Astrocyte of the cerebellum (primary cell): ENCODE measurements around the gene CYB5R3.

Experiments
- DNase-seq: peaks from one replicate; pipeline ENCODE4 v3.0.0-alpha.2; 2011; ENCODE audit warnings: low read depth
- H3K4me3 ChIP-seq: 2 replicates; pipeline ENCODE4 v1.5.1; 2011; ENCODE audit warnings: mild to moderate bottlenecking, low read depth, low read length, moderate library complexity
- in situ Hi-C: cut with HindIII; loops from 2 replicates; pipeline ENCODE4 v1.10.0; 2017; ENCODE audit warnings: low sequenced_read_pairs
- TF ChIP-seq, protein P1 (sequence below): IDR thresholded peaks from 2 replicates; pipeline ENCODE4 v1.5.1; 2012; ENCODE audit warnings: low read length, low read depth, moderate library complexity, mild to moderate bottlenecking; ENCODE audit errors: missing control alignments

The CYB5R3 gene

GRCh38 chr22:42644422-42645340, 4.5 kb downstream of the CYB5R3 start:
- no peak for DNase-seq
- no peak overlapping the region for H3K4me3 ChIP-seq
- TF ChIP-seq, protein P1, sequence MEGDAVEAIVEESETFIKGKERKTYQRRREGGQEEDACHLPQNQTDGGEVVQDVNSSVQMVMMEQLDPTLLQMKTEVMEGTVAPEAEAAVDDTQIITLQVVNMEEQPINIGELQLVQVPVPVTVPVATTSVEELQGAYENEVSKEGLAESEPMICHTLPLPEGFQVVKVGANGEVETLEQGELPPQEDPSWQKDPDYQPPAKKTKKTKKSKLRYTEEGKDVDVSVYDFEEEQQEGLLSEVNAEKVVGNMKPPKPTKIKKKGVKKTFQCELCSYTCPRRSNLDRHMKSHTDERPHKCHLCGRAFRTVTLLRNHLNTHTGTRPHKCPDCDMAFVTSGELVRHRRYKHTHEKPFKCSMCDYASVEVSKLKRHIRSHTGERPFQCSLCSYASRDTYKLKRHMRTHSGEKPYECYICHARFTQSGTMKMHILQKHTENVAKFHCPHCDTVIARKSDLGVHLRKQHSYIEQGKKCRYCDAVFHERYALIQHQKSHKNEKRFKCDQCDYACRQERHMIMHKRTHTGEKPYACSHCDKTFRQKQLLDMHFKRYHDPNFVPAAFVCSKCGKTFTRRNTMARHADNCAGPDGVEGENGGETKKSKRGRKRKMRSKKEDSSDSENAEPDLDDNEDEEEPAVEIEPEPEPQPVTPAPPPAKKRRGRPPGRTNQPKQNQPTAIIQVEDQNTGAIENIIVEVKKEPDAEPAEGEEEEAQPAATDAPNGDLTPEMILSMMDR, result no peak
- in situ Hi-C loops, result no loop called here

GRCh38 chr22:42643634-42644421, 5.4 kb downstream of the CYB5R3 start:
- no peak for DNase-seq
- TF ChIP-seq, protein P1, result no peak
- in situ Hi-C loops, result no loop called here
- H3K4me3 ChIP-seq, result no peak overlapping the region

GRCh38 chr22:42642806-42643633, 6.2 kb downstream of the CYB5R3 start:
- in situ Hi-C loops, result no loop called here
- DNase-seq, result no peak
- H3K4me3 ChIP-seq, result no peak overlapping the region
- TF ChIP-seq, protein P1, result no peak

DNA sequence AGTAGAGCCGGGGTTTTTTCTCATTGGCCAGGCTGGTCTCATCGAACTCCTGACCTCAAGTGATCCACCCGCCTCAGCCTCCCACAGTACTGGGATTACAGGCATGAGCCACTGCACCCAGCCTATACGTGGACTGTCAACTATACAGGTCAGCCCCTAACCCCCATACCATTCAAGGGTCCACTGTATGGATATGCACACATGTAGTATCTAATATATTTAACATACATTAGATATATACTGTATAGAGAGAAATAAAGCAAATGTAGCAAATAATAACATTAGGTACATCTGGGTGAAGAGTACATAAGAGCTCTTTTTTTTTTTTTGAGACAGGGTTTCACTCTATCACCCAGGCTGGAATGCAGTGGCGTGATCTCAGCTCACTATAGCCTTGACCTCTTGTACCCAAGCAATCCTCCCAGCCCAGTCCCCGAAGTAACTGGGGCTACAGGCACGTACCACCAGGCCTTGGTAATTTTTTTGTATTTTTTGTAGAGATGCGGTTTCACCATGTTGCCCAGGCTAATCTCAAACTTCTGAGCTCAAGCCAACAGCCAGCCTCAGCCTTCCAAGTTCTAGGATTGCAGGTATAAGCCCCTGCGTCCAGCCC, 7.3 kb downstream of the CYB5R3 start:
- no peak for DNase-seq
- no peak overlapping the region for H3K4me3 ChIP-seq
- TF ChIP-seq, protein P1, result no peak
- in situ Hi-C loops, result no loop called here

GRCh38 chr22:42639541-42640241, 9.5 kb downstream of the CYB5R3 start:
- DNase-seq, result no peak
- in situ Hi-C loops, result no loop called here
- no peak overlapping the region for H3K4me3 ChIP-seq
- TF ChIP-seq, protein P1, result no peak
